Lower lobe of right lung (tissue), 2 donors: Measurements from ENCODE around the gene GDF9. TPM values are rescaled to one million over a fixed set of nuclear protein-coding genes. Genes with fewer than 3 reads are reported as not detected.
A peak's percentile ranks its signal among the peaks of the same experiment; 100 is the strongest.

Experiments used
- ATAC-seq, 2 donors: fragments of 200-7000 bp; cut with Tn5 transposase; one replicate each; pipeline ENCODE4 v1.9.1; 2020 to 2022; ENCODE audit warnings: mild to moderate bottlenecking in 2 of 2, moderate library complexity in 2 of 2
- DNase-seq: peaks from one replicate; pipeline ENCODE4 v3.0.0-alpha.2; 2020
- H3K27ac ChIP-seq: fragments of 200-600 bp; one replicate; pipeline ENCODE4 v1.8.0; 2022
- H3K27me3 ChIP-seq: fragments of 200-600 bp; one replicate; pipeline ENCODE4 v1.8.0; 2022; ENCODE audit warnings: low read depth
- H3K36me3 ChIP-seq: fragments of 200-600 bp; one replicate; pipeline ENCODE4 v1.8.0; 2022; ENCODE audit warnings: mild to moderate bottlenecking
- H3K4me1 ChIP-seq: fragments of 200-600 bp; one replicate; pipeline ENCODE4 v1.8.0; 2022
- H3K4me3 ChIP-seq: fragments of 200-600 bp; one replicate; pipeline ENCODE4 v1.8.0; 2022; ENCODE audit warnings: mild to moderate bottlenecking
- H3K9me3 ChIP-seq: fragments of 200-600 bp; one replicate; pipeline ENCODE4 v1.8.0; 2022
- CTCF ChIP-seq: fragments of 200-600 bp; IDR thresholded peaks from one replicate; pipeline ENCODE4 v1.8.0; 2022; ENCODE audit warnings: antibody characterized with exemption, mild to moderate bottlenecking
- intact Hi-C: fragments of 100-400 bp; cut with DNase I; formaldehyde crosslinking; loops from one replicate; pipeline ENCODE4 v1.11.0; 2022
- total RNA-seq: library from RNA; stranded (reverse); fragmentation: NEBNext Ultra II Directional; extraction: Animal tissue kit (Norgen Biotek cat#: 25700); gene quantifications from one replicate; pipeline ENCODE4 v1.2.1, GENCODE V29; 2021
- donor health status: DM: no; HTN: yes; CAD: no; lungs with severe emphysema.

GDF9 gene
- total RNA-seq, 1 donor from 2014 or later: 0.15 TPM

- Histone ChIP-seq H3K27me3 (peaks cover 9% of the 10 kb centered on the region), H3K9me3 (no peaks in the 10 kb centered on the region), H3K4me3 (no peak overlapping the region), H3K36me3 (peaks cover 24% of the 10 kb centered on the region), H3K27ac (no peak overlapping the region), H3K4me1 (peaks cover 22% of the 10 kb centered on the region)
- intact Hi-C loops: no loop called here
- no peak for DNase-seq
- ATAC-seq: no peak
- no peak for TF ChIP-seq CTCF
Measured at GRCh38 chr5:132821791-132822190, 44.5 kb downstream of the GDF9 start.

GRCh38 chr5:132821350-132821749 is 44.9 kb downstream of the GDF9 start:
- Histone ChIP-seq H3K4me1 (peaks cover 18% of the 10 kb centered on the region), H3K27me3 (peaks cover 9% of the 10 kb centered on the region), H3K4me3 (no peak overlapping the region), H3K27ac (no peak overlapping the region), H3K36me3 (peaks cover 24% of the 10 kb centered on the region), H3K9me3 (no peaks in the 10 kb centered on the region)
- TF ChIP-seq CTCF: no peak
- intact Hi-C loops: no loop called here
- no peak for DNase-seq
- no peak for ATAC-seq

- intact Hi-C loops: no loop called here
- H3K36me3 ChIP-seq: peaks cover 19% of the 10 kb centered on the region
- peak; percentile 93 for DNase-seq
- H3K27me3 ChIP-seq: peaks cover 9% of the 10 kb centered on the region
- no peak overlapping the region for H3K27ac ChIP-seq
- peak; percentile 95 for TF ChIP-seq CTCF
- no peaks in the 10 kb centered on the region for H3K9me3 ChIP-seq
- ATAC-seq: peak; percentile 91 to 92
- H3K4me1 ChIP-seq: peaks cover 10% of the 10 kb centered on the region
- no peak overlapping the region for H3K4me3 ChIP-seq
Measured at GRCh38 chr5:132820162-132820754, 46.0 kb downstream of the GDF9 start.

GRCh38 chr5:132819468-132819867 is 46.8 kb downstream of the GDF9 start:
- H3K4me1 ChIP-seq: peaks cover 10% of the 10 kb centered on the region
- peaks cover 11% of the 10 kb centered on the region for H3K36me3 ChIP-seq
- intact Hi-C loops: no loop called here
- H3K4me3 ChIP-seq: no peak overlapping the region
- no peak overlapping the region for H3K27ac ChIP-seq
- peak in 1 of 2 donors; percentile 2 for ATAC-seq
- no peak for TF ChIP-seq CTCF
- no peaks in the 10 kb centered on the region for H3K9me3 ChIP-seq
- peaks cover 13% of the 10 kb centered on the region for H3K27me3 ChIP-seq
- no peak for DNase-seq

GRCh38 chr5:132817011-132817410 is 49.3 kb downstream of the GDF9 start:
- DNase-seq: no peak
- intact Hi-C loops: no loop called here
- peaks cover 35% of the 10 kb centered on the region for H3K27me3 ChIP-seq
- no peak for ATAC-seq
- no peaks in the 10 kb centered on the region for H3K36me3 ChIP-seq
- peaks cover 23% of the 10 kb centered on the region for H3K4me1 ChIP-seq
- no peak overlapping the region for H3K4me3 ChIP-seq
- H3K27ac ChIP-seq: no peak overlapping the region
- no peak for TF ChIP-seq CTCF
- H3K9me3 ChIP-seq: no peaks in the 10 kb centered on the region
